SK-N-SH (cell line): ENCODE measurements around the gene UVRAG. TPM values are rescaled to one million over a fixed set of nuclear protein-coding genes. Genes with fewer than 3 reads are reported as not detected.

Source experiments
- CTCF ChIA-PET: fragments of 300-600, 350-600 bp; formaldehyde crosslinking; extraction: SDS; loops from one replicate; lab custom pipeline; 2021; lab: Yijun Ruan, JAX
- POLR2A ChIA-PET: fragments of 350-600 bp; sonication (Branson Sonifier 250); formaldehyde crosslinking; extraction: SDS; loops from one replicate; lab custom pipeline; 2020; ENCODE audit warnings: antibody characterized with exemption, inconsistent platforms; lab: Yijun Ruan, JAX
- DNase-seq: peaks from one replicate; pipeline ENCODE4 v3.0.0; 2012
- H2AFZ ChIP-seq: fragments of 200-600 bp; sonication (generic); 2 replicates; pipeline ENCODE4 v1.8.1; 2016; ENCODE audit warnings: antibody characterized with exemption, mild to moderate bottlenecking, low read depth
- H3F3A ChIP-seq: fragments of 200-600 bp; sonication (generic); replicated peaks from 2 replicates; pipeline ENCODE3; 2016; ENCODE audit warnings: antibody characterized with exemption, mild to moderate bottlenecking; ENCODE audit not compliant: insufficient read depth
- H3K27ac ChIP-seq, 2 experiments: fragments of 200-500 bp in 1 of 2; fragments of 200-600 bp in 1 of 2; sonication (Bioruptor generic) in 1 of 2; sonication (generic), shearing (Covaris generic) in 1 of 2; 2 replicates each; pipeline versions ENCODE4 v1.5.1 to v1.6.1; 2014 to 2016; ENCODE audit warnings: low read depth in 2 of 2, inconsistent platforms in 1 of 2, low read length in 1 of 2, mild to moderate bottlenecking in 1 of 2, mixed read lengths in 1 of 2
- H3K27me3 ChIP-seq: fragments of 200-600 bp; sonication (generic), shearing (Covaris generic); 2 replicates; pipeline ENCODE4 v1.6.1; 2016; ENCODE audit warnings: mixed run types; ENCODE audit not compliant: insufficient read depth
- H3K36me3 ChIP-seq, 2 experiments: fragments of 200-500 bp in 1 of 2; fragments of 200-600 bp in 1 of 2; sonication (Bioruptor generic) in 1 of 2; sonication (generic) in 1 of 2; replicated peaks in 1 of 2; 2 replicates each; pipeline versions ENCODE3 to v1.5.1; 2014 to 2016; ENCODE audit warnings: low read length in 1 of 2, mild to moderate bottlenecking in 1 of 2; ENCODE audit not compliant: insufficient read depth in 2 of 2, control insufficient read depth in 1 of 2
- H3K4me1 ChIP-seq, 2 experiments: fragments of 200-500 bp in 1 of 2; fragments of 200-600 bp in 1 of 2; sonication (Bioruptor generic) in 1 of 2; sonication (generic), shearing (Covaris generic) in 1 of 2; 2 replicates each; pipeline versions ENCODE4 v1.5.1 to v1.6.1; 2014 to 2016; ENCODE audit warnings: low read depth in 1 of 2, low read length in 1 of 2, mixed run types in 1 of 2; ENCODE audit not compliant: insufficient read depth in 2 of 2, control insufficient read depth in 1 of 2
- H3K4me2 ChIP-seq: fragments of 200-600 bp; sonication (generic), shearing (Covaris generic); 2 replicates; pipeline ENCODE4 v1.6.1; 2017; ENCODE audit warnings: mixed run types
- H3K4me3 ChIP-seq, 2 experiments: fragments of 200-500 bp in 1 of 2; fragments of 200-600 bp in 1 of 2; sonication (Bioruptor generic) in 1 of 2; sonication (generic), shearing (Covaris generic) in 1 of 2; 2 replicates each; pipeline versions ENCODE4 v1.5.1 to v1.8.1; 2014 to 2016; ENCODE audit warnings: low read depth in 2 of 2, inconsistent platforms in 1 of 2, low read length in 1 of 2, mild to moderate bottlenecking in 1 of 2, mixed read lengths in 1 of 2, moderate library complexity in 1 of 2
- H3K79me2 ChIP-seq: fragments of 200-600 bp; sonication (generic); 2 replicates; pipeline ENCODE4 v1.8.1; 2017; ENCODE audit warnings: mild to moderate bottlenecking; ENCODE audit not compliant: insufficient read depth
- H3K9ac ChIP-seq: fragments of 200-600 bp; sonication (generic); 2 replicates; pipeline ENCODE4 v1.6.1; 2017; ENCODE audit warnings: mixed run types
- H3K9me2 ChIP-seq: fragments of 200-600 bp; sonication (generic); 2 replicates; pipeline ENCODE4 v1.6.1; 2017; ENCODE audit warnings: mixed run types
- H3K9me3 ChIP-seq: fragments of 200-600 bp; sonication (generic); 2 replicates; pipeline ENCODE4 v1.6.1; 2017; ENCODE audit warnings: mixed run types, mild to moderate bottlenecking, moderate library complexity
- H4K20me1 ChIP-seq: fragments of 200-600 bp; sonication (generic); 2 replicates; pipeline ENCODE4 v1.6.1; 2017; ENCODE audit warnings: mild to moderate bottlenecking, mixed run types; ENCODE audit not compliant: insufficient read depth
- CHD2 ChIP-seq: fragments of 150-350 bp; IDR thresholded peaks from 2 replicates; pipeline ENCODE4 v1.6.1; 2018; ENCODE audit warnings: low read length; ENCODE audit not compliant: partially characterized antibody
- ELF1 ChIP-seq: IDR thresholded peaks from 2 replicates; pipeline ENCODE4 v1.4.0; 2012
- EP300 ChIP-seq, 2 experiments: IDR thresholded peaks; 2 replicates each; pipeline versions ENCODE4 v1.4.0 to v1.6.1; 2012; ENCODE audit warnings: borderline replicate concordance in 1 of 2, low read depth in 1 of 2, low read length in 1 of 2
- FOSL2 ChIP-seq: IDR thresholded peaks from 2 replicates; pipeline ENCODE4 v1.4.0; 2012; ENCODE audit warnings: low read depth, mild to moderate bottlenecking, moderate library complexity, borderline replicate concordance
- FOXM1 ChIP-seq: IDR thresholded peaks from 2 replicates; pipeline ENCODE4 v1.4.0; 2012; ENCODE audit warnings: low read depth, mild to moderate bottlenecking
- GABPA ChIP-seq: IDR thresholded peaks from 2 replicates; pipeline ENCODE4 v1.4.0; 2012; ENCODE audit warnings: low read depth, mild to moderate bottlenecking
- PBX3 ChIP-seq: IDR thresholded peaks from 2 replicates; pipeline ENCODE4; 2012
- POLR2AphosphoS5 ChIP-seq: IDR thresholded peaks from 2 replicates; pipeline ENCODE4 v1.6.1; 2012; ENCODE audit warnings: low read depth, low read length
- RCOR1 ChIP-seq: fragments of 150-350 bp; IDR thresholded peaks from 2 replicates; pipeline ENCODE4 v1.6.1; 2017; ENCODE audit warnings: antibody characterized with exemption, low read length
- REST ChIP-seq: IDR thresholded peaks from 2 replicates; pipeline ENCODE4 v1.6.1; 2012; ENCODE audit warnings: mild to moderate bottlenecking, low read depth, low read length, moderate library complexity
- RXRA ChIP-seq: IDR thresholded peaks from 2 replicates; pipeline ENCODE4 v1.4.0; 2012; ENCODE audit warnings: low read depth, mild to moderate bottlenecking, borderline replicate concordance
- SIN3A ChIP-seq: IDR thresholded peaks from 2 replicates; pipeline ENCODE4 v1.6.1; 2012; ENCODE audit warnings: low read depth, mild to moderate bottlenecking, low read length, moderate library complexity, borderline replicate concordance
- SMC3 ChIP-seq: IDR thresholded peaks from 2 replicates; pipeline ENCODE4 v1.6.1; 2012; ENCODE audit warnings: low read depth, low read length, improper control_type of control experiment
- TAF1 ChIP-seq: IDR thresholded peaks from 2 replicates; pipeline ENCODE4 v1.6.1; 2012; ENCODE audit warnings: low read depth, mild to moderate bottlenecking, low read length, moderate library complexity, borderline replicate concordance
- TCF12 ChIP-seq: IDR thresholded peaks from 2 replicates; pipeline ENCODE4 v1.4.0; 2012
- YY1 ChIP-seq: IDR thresholded peaks from 2 replicates; pipeline ENCODE4 v1.4.0; 2012; ENCODE audit warnings: low read depth, mild to moderate bottlenecking
- WGBS: methylation state at CpG from one replicate; pipeline ENCODE4 v1.1.6; 2017; ENCODE audit warnings: low lambda C conversion rate; 5-methylcytosine and 5-hydroxymethylcytosine counted together
- polyA plus RNA-seq, 3 experiments: library from polyadenylated mRNA; depleted of rRNA; stranded (reverse); fragments of >200 nt; gene quantifications; 2 replicates each; pipeline ENCODE4 v1.2.3, GENCODE V29; 2012
- TF ChIP-seq, protein P1 (sequence below): fragments of 150-350 bp; IDR thresholded peaks from 2 replicates; pipeline ENCODE4 v1.6.1; 2017; ENCODE audit warnings: antibody characterized with exemption, low read length, low read depth, borderline replicate concordance

The UVRAG gene
- polyA plus RNA-seq, 1 of the 3 experiments (the other 2 are of a cell fraction), result 5.8 TPM

DNA sequence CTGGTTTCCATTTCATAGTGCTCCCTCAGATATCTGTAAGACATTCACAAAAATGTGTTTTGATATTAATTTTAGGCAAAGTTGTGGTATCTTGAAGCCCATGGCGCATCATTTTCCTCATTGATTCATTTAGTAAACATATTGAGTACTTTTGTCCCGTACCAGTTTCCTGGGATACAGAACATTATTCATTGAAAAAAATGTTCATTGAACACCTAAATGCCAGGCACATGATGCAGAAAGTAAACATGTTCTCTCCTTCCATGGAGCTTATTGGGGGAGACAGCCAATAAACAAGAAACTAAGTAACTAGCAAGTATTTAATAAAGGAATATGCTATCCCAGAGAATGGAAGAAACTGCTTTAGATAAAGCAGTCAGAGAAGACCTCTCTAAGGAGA lies 195.0 kb downstream of the UVRAG start:
- no peaks in the 10 kb centered on the region for H3K9me2 ChIP-seq
- no peak overlapping the region for H2AFZ ChIP-seq
- no peaks in the 10 kb centered on the region for H3K9me3 ChIP-seq
- peaks cover 29% of the 10 kb centered on the region for H3F3A ChIP-seq
- no peak for DNase-seq
- TF ChIP-seq CHD2 (no peak), SIN3A (no peak), GABPA (no peak), RCOR1 (no peak), PBX3 (no peak), RXRA (no peak), TCF12 (no peak), YY1 (no peak), ELF1 (no peak), TAF1 (no peak), SMC3 (no peak), REST (no peak), EP300 (IDR thresholded peaks at IDR 0.05; ENCODE audit: borderline replicate concordance in 1 of 2, low read depth in 1 of 2, low read length in 1 of 2) (no peak), FOXM1 (no peak), POLR2AphosphoS5 (no peak), FOSL2 (no peak)
- TF ChIP-seq, protein P1, sequence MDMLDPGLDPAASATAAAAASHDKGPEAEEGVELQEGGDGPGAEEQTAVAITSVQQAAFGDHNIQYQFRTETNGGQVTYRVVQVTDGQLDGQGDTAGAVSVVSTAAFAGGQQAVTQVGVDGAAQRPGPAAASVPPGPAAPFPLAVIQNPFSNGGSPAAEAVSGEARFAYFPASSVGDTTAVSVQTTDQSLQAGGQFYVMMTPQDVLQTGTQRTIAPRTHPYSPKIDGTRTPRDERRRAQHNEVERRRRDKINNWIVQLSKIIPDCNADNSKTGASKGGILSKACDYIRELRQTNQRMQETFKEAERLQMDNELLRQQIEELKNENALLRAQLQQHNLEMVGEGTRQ, result no peak
- H4K20me1 ChIP-seq, result peaks cover 6% of the 10 kb centered on the region
- H3K27me3 ChIP-seq, result no peaks in the 10 kb centered on the region
- no peaks in the 10 kb centered on the region for H3K79me2 ChIP-seq
- H3K4me2 ChIP-seq, result no peak overlapping the region
- WGBS, result 98% methylated on average over 2 of the region's 2 CpGs
- H3K4me3 ChIP-seq, result no peak overlapping the region
- POLR2A ChIA-PET, result no interaction called here
- CTCF ChIA-PET, result interaction anchor here (0.8 to 1.7 kb wide), 3 partner anchors 29 to 304 kb away, joined by 3 to 4 read pairs (median 4); no protein-coding TSS in a partner anchor
- peaks cover 0 to 14% of the 10 kb centered on the region in 2 experiments; a peak in 3 of 4 replicates for H3K4me1 ChIP-seq
- no peak overlapping the region for H3K27ac ChIP-seq
- no peak overlapping the region for H3K9ac ChIP-seq
- H3K36me3 ChIP-seq, result peaks cover 7 to 8% of the 10 kb centered on the region in 2 experiments
